Esophagus muscularis mucosa (tissue), 4 donors: ENCODE results near the gene RNPC3. TPM values are rescaled to one million over a fixed set of nuclear protein-coding genes. Genes with fewer than 3 reads are reported as not detected.
A peak's percentile ranks its signal among the peaks of the same experiment; 100 is the strongest.

Source experiments
- DNase-seq: peaks from one replicate; pipeline ENCODE4 v3.0.0-alpha.2; 2017; ENCODE audit errors: extremely low spot score
- H3K27ac ChIP-seq, 4 donors: fragments of 200-600 bp; sonication (generic); replicated peaks in 1 of 4; 1 replicate in 3 of 4; 2 replicates in 1 of 4; pipeline ENCODE4 v1.5.1; 2016 to 2019; ENCODE audit warnings: mild to moderate bottlenecking in 1 of 4
- H3K27me3 ChIP-seq, 4 donors: fragments of 200-600 bp; sonication (generic); one replicate each; pipeline versions ENCODE4 v1.5.1 to v1.6.0; 2016 to 2019
- H3K36me3 ChIP-seq, 4 donors: fragments of 200-600 bp; sonication (generic); one replicate each; pipeline ENCODE4 v1.5.1; 2016 to 2019
- H3K4me1 ChIP-seq, 4 donors: fragments of 200-600 bp; sonication (generic); one replicate each; pipeline ENCODE4 v1.5.1; 2016 to 2019
- H3K4me3 ChIP-seq, 4 donors: fragments of 200-600 bp; sonication (generic); 1 replicate in 2 of 4; 2 replicates in 2 of 4; pipeline ENCODE4 v1.5.1; 2016 to 2019; ENCODE audit warnings: mild to moderate bottlenecking in 4 of 4, moderate library complexity in 1 of 4
- H3K9me3 ChIP-seq, 4 donors: fragments of 200-600 bp; sonication (generic); 1 replicate in 3 of 4; 2 replicates in 1 of 4; pipeline ENCODE4 v1.5.1; 2016 to 2019
- EP300 ChIP-seq: sonication (generic); formaldehyde crosslinking; IDR thresholded peaks from one replicate; pipeline ENCODE4 v1.6.1; 2017; ENCODE audit warnings: antibody characterized with exemption
- POLR2A ChIP-seq: fragments of 450-650 bp; IDR thresholded peaks from one replicate; pipeline ENCODE4 v1.6.1; 2017; ENCODE audit warnings: antibody characterized with exemption, moderate library complexity, mild to moderate bottlenecking, low read depth
- POLR2AphosphoS5 ChIP-seq, 2 donors: sonication (generic); formaldehyde crosslinking; IDR thresholded peaks; one replicate each; pipeline ENCODE4 v1.6.1; 2017; ENCODE audit warnings: antibody characterized with exemption in 2 of 2
- WGBS: methylation state at CpG from one replicate; pipeline ENCODE4 v1.1.5; 2018; 5-methylcytosine and 5-hydroxymethylcytosine counted together
- intact Hi-C: fragments of 100-400 bp; cut with DNase I; formaldehyde crosslinking; loops from one replicate; pipeline ENCODE4 v1.15.1; 2023
- total RNA-seq, 4 donors: library from RNA; depleted of rRNA; stranded (reverse); fragments of >200 nt; gene quantifications; one replicate each; pipeline versions ENCODE4 v1.1.0 to v1.2.1, GENCODE V29; 2016
- TF ChIP-seq, protein P1 (sequence below), 3 experiments: fragments of 200-600 bp in 2 of 3; fragments of 450-650 bp in 1 of 3; sonication (generic) in 2 of 3; IDR thresholded peaks; one replicate each; pipeline ENCODE4 v1.5.1; 2017 to 2019; ENCODE audit warnings: antibody characterized with exemption in 3 of 3, mild to moderate bottlenecking in 2 of 3, moderate library complexity in 1 of 3

The RNPC3 gene
- 10 to 100 TPM in 3 of 4 donors, 1 to 10 TPM in 1; 7.5 to 30.3 (median 14.7) TPM for total RNA-seq

GRCh38 chr1:103525607-103526507 lies at the start of gene RNPC3:
RNPC3 (plus strand) TSS chr1:103525699; CDS start chr1:103526071, 372 bp downstream.
- Histone ChIP-seq H3K9me3 (no peaks in the 10 kb centered on the region), H3K27me3 (no peaks in the 10 kb centered on the region), H3K4me1 (peaks cover 14 to 53% (median 51%) of the 10 kb centered on the region in 4 donors), H3K4me3 (peak within 1 kb of the TSS; percentile 67 to 95 (median 81)), H3K27ac (peak within 1 kb of the TSS; percentile 83 to 95 (median 92)), H3K36me3 (peaks cover 0 to 10% (median 6%) of the 10 kb centered on the region in 4 donors)
- TF ChIP-seq EP300 (no peak), POLR2AphosphoS5 (IDR thresholded peaks at IDR 0.05) (peak; percentile 68 to 82)
- peak; percentile 96 for DNase-seq
- intact Hi-C loops: no loop called here
- under 1% methylated on average over 46 of the region's 62 CpGs for WGBS

DNA sequence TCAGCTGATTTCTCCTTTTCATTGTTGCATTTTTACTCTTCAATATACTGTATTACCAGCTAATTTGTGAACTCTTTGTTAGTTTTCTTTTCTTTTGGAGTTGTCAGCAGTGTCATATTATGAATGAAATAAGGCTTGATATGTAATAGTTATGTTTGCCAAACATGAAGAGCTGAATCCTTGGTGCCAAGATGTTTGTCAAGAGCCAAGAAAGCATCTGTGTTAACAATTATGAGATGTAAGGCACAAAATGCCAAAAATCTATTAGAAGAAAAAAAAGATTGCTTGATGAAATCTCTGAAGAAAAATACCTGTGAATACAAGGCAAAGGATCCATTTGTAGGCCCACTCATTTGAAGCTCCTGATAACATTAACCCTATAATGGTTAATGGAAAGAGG lies 48.4 kb upstream of the RNPC3 start:
- no peaks in the 10 kb centered on the region for H3K36me3 ChIP-seq
- no peak overlapping the region for H3K4me3 ChIP-seq
- H3K4me1 ChIP-seq: no peaks in the 10 kb centered on the region
- intact Hi-C loops: no loop called here
- no peak overlapping the region for H3K27ac ChIP-seq
- H3K9me3 ChIP-seq: no peaks in the 10 kb centered on the region
- DNase-seq: no peak
- no peaks in the 10 kb centered on the region for H3K27me3 ChIP-seq
- TF ChIP-seq EP300: no peak
- TF ChIP-seq, protein P1, sequence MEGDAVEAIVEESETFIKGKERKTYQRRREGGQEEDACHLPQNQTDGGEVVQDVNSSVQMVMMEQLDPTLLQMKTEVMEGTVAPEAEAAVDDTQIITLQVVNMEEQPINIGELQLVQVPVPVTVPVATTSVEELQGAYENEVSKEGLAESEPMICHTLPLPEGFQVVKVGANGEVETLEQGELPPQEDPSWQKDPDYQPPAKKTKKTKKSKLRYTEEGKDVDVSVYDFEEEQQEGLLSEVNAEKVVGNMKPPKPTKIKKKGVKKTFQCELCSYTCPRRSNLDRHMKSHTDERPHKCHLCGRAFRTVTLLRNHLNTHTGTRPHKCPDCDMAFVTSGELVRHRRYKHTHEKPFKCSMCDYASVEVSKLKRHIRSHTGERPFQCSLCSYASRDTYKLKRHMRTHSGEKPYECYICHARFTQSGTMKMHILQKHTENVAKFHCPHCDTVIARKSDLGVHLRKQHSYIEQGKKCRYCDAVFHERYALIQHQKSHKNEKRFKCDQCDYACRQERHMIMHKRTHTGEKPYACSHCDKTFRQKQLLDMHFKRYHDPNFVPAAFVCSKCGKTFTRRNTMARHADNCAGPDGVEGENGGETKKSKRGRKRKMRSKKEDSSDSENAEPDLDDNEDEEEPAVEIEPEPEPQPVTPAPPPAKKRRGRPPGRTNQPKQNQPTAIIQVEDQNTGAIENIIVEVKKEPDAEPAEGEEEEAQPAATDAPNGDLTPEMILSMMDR (IDR thresholded peaks at IDR 0.05): no peak
- TF ChIP-seq POLR2AphosphoS5 (IDR thresholded peaks at IDR 0.05): no peak
- TF ChIP-seq POLR2A: no peak

DNA sequence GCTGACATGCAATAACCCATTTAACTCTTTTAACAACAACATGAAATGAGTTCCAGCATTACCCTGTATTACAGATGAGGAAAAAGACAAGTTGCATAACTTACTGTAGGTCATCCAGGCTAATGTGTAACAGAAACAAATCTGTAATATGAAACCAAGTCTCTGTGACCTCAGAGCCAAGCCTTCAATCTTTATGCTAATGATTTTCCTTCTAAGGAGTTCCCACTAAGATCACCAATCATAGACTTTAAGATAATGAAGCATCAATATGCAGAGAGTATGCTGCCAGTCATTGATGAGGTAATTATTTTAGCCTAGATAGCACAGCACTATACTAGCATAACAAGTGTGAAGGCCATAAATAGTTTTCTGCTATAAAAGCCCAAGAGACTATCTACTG lies 35.6 kb upstream of the RNPC3 start:
- TF ChIP-seq, protein P1 (IDR thresholded peaks at IDR 0.05): no peak
- TF ChIP-seq POLR2AphosphoS5 (IDR thresholded peaks at IDR 0.05): no peak
- Histone ChIP-seq H3K4me1 (no peaks in the 10 kb centered on the region), H3K27me3 (no peaks in the 10 kb centered on the region), H3K36me3 (no peaks in the 10 kb centered on the region), H3K9me3 (no peaks in the 10 kb centered on the region), H3K27ac (no peak overlapping the region), H3K4me3 (no peak overlapping the region)
- no peak for DNase-seq
- intact Hi-C loops: no loop called here

DNA sequence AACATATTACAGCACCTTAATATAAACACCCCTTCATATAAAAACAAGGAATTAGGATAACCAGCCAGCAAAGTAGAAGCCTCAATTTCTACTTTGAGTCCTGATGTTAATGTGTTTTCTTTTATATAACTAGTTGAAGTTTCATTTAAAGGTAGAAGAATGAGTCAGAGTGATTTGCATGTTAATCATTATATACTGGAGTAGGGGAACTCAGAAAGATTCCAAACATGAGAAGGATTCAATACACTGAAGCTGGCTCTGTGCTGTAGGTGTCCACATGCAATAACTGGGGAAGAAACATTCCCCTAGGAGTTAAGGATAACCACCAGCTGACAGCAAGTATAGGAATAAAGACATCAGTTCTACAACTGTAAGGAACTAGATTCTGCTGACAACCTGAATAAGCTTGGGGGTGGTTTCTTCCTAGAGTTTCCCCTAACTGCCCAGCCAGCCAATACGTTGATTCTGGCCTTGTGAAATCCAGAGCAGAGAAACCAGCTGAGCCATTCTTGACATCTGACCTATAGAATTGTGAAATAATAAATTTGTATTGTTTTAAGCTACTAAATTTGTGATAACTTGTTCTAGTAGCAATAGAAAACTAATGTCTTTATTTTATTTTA lies 33.4 kb upstream of the RNPC3 start:
- intact Hi-C loops: no loop called here
- TF ChIP-seq EP300: no peak
- TF ChIP-seq, protein P1 (IDR thresholded peaks at IDR 0.05): no peak
- no peak for TF ChIP-seq POLR2AphosphoS5 (IDR thresholded peaks at IDR 0.05)
- TF ChIP-seq POLR2A: no peak
- Histone ChIP-seq H3K4me1 (no peaks in the 10 kb centered on the region), H3K9me3 (no peaks in the 10 kb centered on the region), H3K4me3 (no peak overlapping the region), H3K27ac (no peak overlapping the region), H3K27me3 (no peaks in the 10 kb centered on the region), H3K36me3 (no peaks in the 10 kb centered on the region)
- DNase-seq: no peak
- WGBS: 95% methylated on average over 1 of the region's 1 CpG

- intact Hi-C loops: no loop called here
- TF ChIP-seq, protein P1 (IDR thresholded peaks at IDR 0.05): no peak
- no peak for TF ChIP-seq POLR2A
- TF ChIP-seq POLR2AphosphoS5 (IDR thresholded peaks at IDR 0.05): no peak
- no peak for TF ChIP-seq EP300
These were observed 29.4 kb upstream of the RNPC3 start for GRCh38 chr1:103496014-103496635.

More at GRCh38 chr1:103496014-103496635, 29.4 kb upstream of the RNPC3 start:
- H3K27me3 ChIP-seq: no peaks in the 10 kb centered on the region
- WGBS: 86% methylated on average over 2 of the region's 2 CpGs
- H3K9me3 ChIP-seq: no peaks in the 10 kb centered on the region
- no peaks in the 10 kb centered on the region for H3K4me1 ChIP-seq
- H3K36me3 ChIP-seq: no peaks in the 10 kb centered on the region
- no peak for DNase-seq
- H3K27ac ChIP-seq: no peak overlapping the region
- H3K4me3 ChIP-seq: no peak overlapping the region
